WTC11 (cell line): ENCODE results near the gene RIPOR3. TPM values are rescaled to one million over a fixed set of nuclear protein-coding genes. Genes with fewer than 3 reads are reported as not detected.

ENCODE experiments used
- ATAC-seq: fragments of 200-7000 bp; cut with Tn5 transposase; 2 replicates; pipeline ENCODE4 v1.10.0; 2021; ENCODE audit warnings: mild to moderate bottlenecking, moderate library complexity
- CTCF ChIA-PET: fragments of 300-600 bp; sonication (Branson Sonifier 250); formaldehyde crosslinking; loops from one replicate; lab custom pipeline; 2021; ENCODE audit warnings: antibody characterized with exemption; lab: Charles Lee
- POLR2A ChIA-PET: fragments of 350-600 bp; sonication (Branson Sonifier 250); formaldehyde crosslinking; loops from one replicate; lab custom pipeline; 2021; ENCODE audit warnings: antibody characterized with exemption; lab: Charles Lee
- DNase-seq: peaks from one replicate; pipeline ENCODE4 v3.0.0; 2021; ENCODE audit warnings: low spot score
- H3K27ac Mint-ChIP-seq: 2 replicates; pipeline ENCODE4 v1.8.0; 2021; ENCODE audit warnings: mixed read lengths
- H3K27me3 Mint-ChIP-seq: 2 replicates; pipeline ENCODE4 v1.8.0; 2021; ENCODE audit warnings: low read depth, mild to moderate bottlenecking, moderate library complexity, mixed read lengths
- H3K36me3 Mint-ChIP-seq: 2 replicates; pipeline ENCODE4 v1.8.0; 2021; ENCODE audit warnings: mixed read lengths
- H3K4me1 Mint-ChIP-seq: 2 replicates; pipeline ENCODE4 v1.8.0; 2022; ENCODE audit warnings: mixed read lengths
- H3K4me3 Mint-ChIP-seq: 2 replicates; pipeline ENCODE4 v1.8.0; 2021; ENCODE audit warnings: mild to moderate bottlenecking, moderate library complexity, mixed read lengths
- H3K9me3 Mint-ChIP-seq: 2 replicates; pipeline ENCODE4 v1.8.0; 2021; ENCODE audit warnings: mixed read lengths
- AR ChIP-seq: fragments of 250-450 bp; sonication (Bioruptor Pico); IDR thresholded peaks from 2 replicates; pipeline ENCODE4 v1.9.0; 2021; ENCODE audit warnings: mild to moderate bottlenecking
- ATF2 ChIP-seq: sonication (generic); formaldehyde crosslinking; IDR thresholded peaks from 2 replicates; pipeline ENCODE4 v1.8.1; 2022; ENCODE audit warnings: low read depth, missing genetic modification reagents, borderline replicate concordance
- ESRRA ChIP-seq: sonication (generic); formaldehyde crosslinking; IDR thresholded peaks from 2 replicates; pipeline ENCODE4 v1.8.1; 2022; ENCODE audit warnings: mild to moderate bottlenecking, missing genetic modification reagents, borderline replicate concordance
- FOXJ3 ChIP-seq: sonication (generic); formaldehyde crosslinking; IDR thresholded peaks from 2 replicates; pipeline ENCODE4 v1.9.0; 2021; ENCODE audit warnings: missing genetic modification reagents, mild to moderate bottlenecking, borderline replicate concordance
- FOXP1 ChIP-seq: sonication (generic); formaldehyde crosslinking; IDR thresholded peaks from 2 replicates; pipeline ENCODE4 v1.8.0; 2022; ENCODE audit warnings: missing genetic modification reagents, mild to moderate bottlenecking, moderate library complexity, borderline replicate concordance
- PREB ChIP-seq: sonication (generic); formaldehyde crosslinking; IDR thresholded peaks from 2 replicates; pipeline ENCODE4 v1.8.1; 2022; ENCODE audit warnings: mild to moderate bottlenecking, missing genetic modification reagents, moderate library complexity, borderline replicate concordance
- RELA ChIP-seq: sonication (generic); formaldehyde crosslinking; IDR thresholded peaks from 2 replicates; pipeline ENCODE4 v1.8.1; 2022; ENCODE audit warnings: missing genetic modification reagents, mild to moderate bottlenecking, borderline replicate concordance
- SOX15 ChIP-seq: fragments of 250-450 bp; sonication (Bioruptor Pico); IDR thresholded peaks from 2 replicates; pipeline ENCODE4 v1.9.0; 2021; ENCODE audit warnings: mild to moderate bottlenecking
- TEAD1 ChIP-seq: sonication (generic); formaldehyde crosslinking; IDR thresholded peaks from 2 replicates; pipeline ENCODE4 v1.8.0; 2022; ENCODE audit warnings: mild to moderate bottlenecking, missing genetic modification reagents
- TP53 ChIP-seq: sonication (generic); formaldehyde crosslinking; IDR thresholded peaks from 2 replicates; pipeline ENCODE4 v1.8.1; 2023; ENCODE audit warnings: mild to moderate bottlenecking, missing genetic modification reagents
- ZNF121 ChIP-seq: sonication (generic); formaldehyde crosslinking; IDR thresholded peaks from 2 replicates; pipeline ENCODE4 v1.8.0; 2023; ENCODE audit warnings: missing genetic modification reagents
- ZNF416 ChIP-seq: fragments of 250-450 bp; sonication (Bioruptor Pico); IDR thresholded peaks from 2 replicates; pipeline ENCODE4 v1.9.0; 2021; ENCODE audit warnings: mild to moderate bottlenecking, inconsistent platforms
- ZNF512 ChIP-seq: sonication (generic); formaldehyde crosslinking; IDR thresholded peaks from 2 replicates; pipeline ENCODE4 v1.8.1; 2022; ENCODE audit warnings: missing genetic modification reagents, borderline replicate concordance
- ZNF671 ChIP-seq: fragments of 250-450 bp; sonication (Bioruptor Pico); IDR thresholded peaks from 2 replicates; pipeline ENCODE4 v1.8.0; 2021; ENCODE audit warnings: mild to moderate bottlenecking
- total RNA-seq: library from RNA; stranded (reverse); gene quantifications from 3 replicates; pipeline ENCODE4 v1.2.3, GENCODE V29; 2021
- TF ChIP-seq, protein P1 (sequence below): sonication (generic); formaldehyde crosslinking; IDR thresholded peaks from 2 replicates; pipeline ENCODE4 v1.8.0; 2022; ENCODE audit warnings: mild to moderate bottlenecking, missing genetic modification reagents
- TF ChIP-seq, protein P2 (sequence below): sonication (generic); formaldehyde crosslinking; IDR thresholded peaks from 2 replicates; pipeline ENCODE4 v1.8.1; 2022; ENCODE audit warnings: low read depth, mild to moderate bottlenecking, moderate library complexity, missing genetic modification reagents, borderline replicate concordance
- TF ChIP-seq, protein P3 (sequence below): fragments of 250-450 bp; sonication (Bioruptor Pico); IDR thresholded peaks from 2 replicates; pipeline ENCODE4 v1.9.0; 2021; ENCODE audit warnings: mild to moderate bottlenecking, borderline replicate concordance

The RIPOR3 gene
- total RNA-seq, 1 experiment from 2014 or later, result 6.5 TPM

- TF ChIP-seq ZNF416 (no peak), SOX15 (CRISPR knock-in tag) (no peak)
- TF ChIP-seq, protein P1, sequence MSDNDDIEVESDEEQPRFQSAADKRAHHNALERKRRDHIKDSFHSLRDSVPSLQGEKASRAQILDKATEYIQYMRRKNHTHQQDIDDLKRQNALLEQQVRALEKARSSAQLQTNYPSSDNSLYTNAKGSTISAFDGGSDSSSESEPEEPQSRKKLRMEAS (CRISPR knock-in tag), result no peak
Measured at GRCh38 chr20:50565871-50566270, 125.5 kb downstream of the RIPOR3 start (continued).

DNA sequence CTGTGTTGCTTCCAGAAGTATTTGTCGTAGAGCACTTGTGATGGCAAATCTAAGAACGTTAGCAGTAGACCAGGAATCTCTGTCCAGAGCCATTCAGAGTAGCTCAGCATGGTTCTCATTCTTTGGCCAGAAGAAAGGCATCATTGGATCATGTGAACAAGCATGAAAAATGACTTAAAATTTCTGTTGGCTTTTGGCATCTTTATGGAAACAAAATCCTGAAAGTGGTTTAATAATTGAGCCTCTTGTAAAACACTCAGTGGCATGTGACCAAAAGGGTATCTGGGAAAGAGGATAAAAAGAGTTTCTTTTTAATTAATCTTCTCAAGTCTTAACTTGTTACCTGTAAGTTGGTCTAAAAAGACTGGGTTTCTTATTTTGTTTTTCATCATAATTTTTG is 126.0 kb downstream of the RIPOR3 start:
- no peaks in the 10 kb centered on the region; the same call in 1 of the 2 replicates for H3K4me1 Mint-ChIP-seq
- ChIA-PET CTCF (interaction anchor here (1.5 kb wide), 1 partner anchor 11 kb away, joined by 5 read pairs; no protein-coding TSS in a partner anchor), POLR2A (no interaction called here)
- DNase-seq (no peak), ATAC-seq (no peak)
- H3K36me3 Mint-ChIP-seq, result peaks cover 16% of the 10 kb centered on the region
- TF ChIP-seq, protein P2, sequence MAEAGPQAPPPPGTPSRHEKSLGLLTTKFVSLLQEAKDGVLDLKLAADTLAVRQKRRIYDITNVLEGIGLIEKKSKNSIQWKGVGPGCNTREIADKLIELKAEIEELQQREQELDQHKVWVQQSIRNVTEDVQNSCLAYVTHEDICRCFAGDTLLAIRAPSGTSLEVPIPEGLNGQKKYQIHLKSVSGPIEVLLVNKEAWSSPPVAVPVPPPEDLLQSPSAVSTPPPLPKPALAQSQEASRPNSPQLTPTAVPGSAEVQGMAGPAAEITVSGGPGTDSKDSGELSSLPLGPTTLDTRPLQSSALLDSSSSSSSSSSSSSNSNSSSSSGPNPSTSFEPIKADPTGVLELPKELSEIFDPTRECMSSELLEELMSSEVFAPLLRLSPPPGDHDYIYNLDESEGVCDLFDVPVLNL (CRISPR knock-in tag), result no peak
- no peak for TF ChIP-seq AR (CRISPR knock-in tag)
- TF ChIP-seq, protein P3, sequence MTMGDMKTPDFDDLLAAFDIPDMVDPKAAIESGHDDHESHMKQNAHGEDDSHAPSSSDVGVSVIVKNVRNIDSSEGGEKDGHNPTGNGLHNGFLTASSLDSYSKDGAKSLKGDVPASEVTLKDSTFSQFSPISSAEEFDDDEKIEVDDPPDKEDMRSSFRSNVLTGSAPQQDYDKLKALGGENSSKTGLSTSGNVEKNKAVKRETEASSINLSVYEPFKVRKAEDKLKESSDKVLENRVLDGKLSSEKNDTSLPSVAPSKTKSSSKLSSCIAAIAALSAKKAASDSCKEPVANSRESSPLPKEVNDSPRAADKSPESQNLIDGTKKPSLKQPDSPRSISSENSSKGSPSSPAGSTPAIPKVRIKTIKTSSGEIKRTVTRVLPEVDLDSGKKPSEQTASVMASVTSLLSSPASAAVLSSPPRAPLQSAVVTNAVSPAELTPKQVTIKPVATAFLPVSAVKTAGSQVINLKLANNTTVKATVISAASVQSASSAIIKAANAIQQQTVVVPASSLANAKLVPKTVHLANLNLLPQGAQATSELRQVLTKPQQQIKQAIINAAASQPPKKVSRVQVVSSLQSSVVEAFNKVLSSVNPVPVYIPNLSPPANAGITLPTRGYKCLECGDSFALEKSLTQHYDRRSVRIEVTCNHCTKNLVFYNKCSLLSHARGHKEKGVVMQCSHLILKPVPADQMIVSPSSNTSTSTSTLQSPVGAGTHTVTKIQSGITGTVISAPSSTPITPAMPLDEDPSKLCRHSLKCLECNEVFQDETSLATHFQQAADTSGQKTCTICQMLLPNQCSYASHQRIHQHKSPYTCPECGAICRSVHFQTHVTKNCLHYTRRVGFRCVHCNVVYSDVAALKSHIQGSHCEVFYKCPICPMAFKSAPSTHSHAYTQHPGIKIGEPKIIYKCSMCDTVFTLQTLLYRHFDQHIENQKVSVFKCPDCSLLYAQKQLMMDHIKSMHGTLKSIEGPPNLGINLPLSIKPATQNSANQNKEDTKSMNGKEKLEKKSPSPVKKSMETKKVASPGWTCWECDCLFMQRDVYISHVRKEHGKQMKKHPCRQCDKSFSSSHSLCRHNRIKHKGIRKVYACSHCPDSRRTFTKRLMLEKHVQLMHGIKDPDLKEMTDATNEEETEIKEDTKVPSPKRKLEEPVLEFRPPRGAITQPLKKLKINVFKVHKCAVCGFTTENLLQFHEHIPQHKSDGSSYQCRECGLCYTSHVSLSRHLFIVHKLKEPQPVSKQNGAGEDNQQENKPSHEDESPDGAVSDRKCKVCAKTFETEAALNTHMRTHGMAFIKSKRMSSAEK (CRISPR knock-in tag), result no peak
- TF ChIP-seq FOXJ3 (CRISPR knock-in tag), result no peak
- TF ChIP-seq PREB (CRISPR knock-in tag), result no peak
- no peak for TF ChIP-seq ZNF671
- TF ChIP-seq ATF2 (CRISPR knock-in tag), result no peak
- TF ChIP-seq TEAD1, result no peak
- TF ChIP-seq RELA (CRISPR knock-in tag), result no peak
- TF ChIP-seq ZNF512, result no peak
- TF ChIP-seq, protein P1 (CRISPR knock-in tag), result no peak
- no peak for TF ChIP-seq TP53 (CRISPR knock-in tag)
- no peak for TF ChIP-seq ESRRA
- TF ChIP-seq FOXP1, result no peak
- no peak for TF ChIP-seq ZNF416
- no peak for TF ChIP-seq ZNF121 (CRISPR knock-in tag)
- no peaks in the 10 kb centered on the region for H3K9me3 Mint-ChIP-seq
- H3K27me3 Mint-ChIP-seq, result no peaks in the 10 kb centered on the region
- H3K27ac Mint-ChIP-seq, result no peak overlapping the region
- no peak overlapping the region for H3K4me3 Mint-ChIP-seq
